ENCODE data around the gene GPR152.

The GPR152 gene

GRCh38 chr11:67423466-67423865, 29.1 kb downstream of the GPR152 start:
- DNase-seq (ENCODE audit: low read depth in 2 of 2), result no peak
- TF ChIP-seq CTCF (IDR thresholded peaks at IDR 0.05; ENCODE audit: low read depth, low read length), result no peak
- no peak overlapping the region for H3K4me3 ChIP-seq (replicated peaks in 1 of 2; ENCODE audit: low read depth in 2 of 2, low read length in 2 of 2)

- no peak for DNase-seq (ENCODE audit: low read depth in 2 of 2)
- H3K4me3 ChIP-seq (replicated peaks in 1 of 2; ENCODE audit: low read depth in 2 of 2, low read length in 2 of 2), result no peak overlapping the region
- no peak for TF ChIP-seq CTCF (IDR thresholded peaks at IDR 0.05; ENCODE audit: low read depth, low read length)
Observed at GRCh38 chr11:67422891-67423290, 29.6 kb downstream of the GPR152 start.

- no peak for DNase-seq (ENCODE audit: low read depth in 2 of 2)
- no peak for TF ChIP-seq CTCF (IDR thresholded peaks at IDR 0.05; ENCODE audit: low read depth, low read length)
- peak overlapping the region; percentile 17 to 24 for H3K4me3 ChIP-seq (replicated peaks in 1 of 2; ENCODE audit: low read depth in 2 of 2, low read length in 2 of 2)
Observed at GRCh38 chr11:67421430-67422031, 31.0 kb downstream of the GPR152 start.

GRCh38 chr11:67420646-67421429, 31.7 kb downstream of the GPR152 start:
- no peak for TF ChIP-seq CTCF (IDR thresholded peaks at IDR 0.05; ENCODE audit: low read depth, low read length)
- peak overlapping the region; percentile 21 to 49 for H3K4me3 ChIP-seq (replicated peaks in 1 of 2; ENCODE audit: low read depth in 2 of 2, low read length in 2 of 2)
- peak; percentile 88 to 94 for DNase-seq (ENCODE audit: low read depth in 2 of 2)

- no peak for TF ChIP-seq CTCF (IDR thresholded peaks at IDR 0.05; ENCODE audit: low read depth, low read length)
- H3K4me3 ChIP-seq (replicated peaks in 1 of 2; ENCODE audit: low read depth in 2 of 2, low read length in 2 of 2), result peak overlapping the region; percentile 21 to 49
- no peak for DNase-seq (ENCODE audit: low read depth in 2 of 2)
Observed at GRCh38 chr11:67420147-67420645, 32.3 kb downstream of the GPR152 start.

- DNase-seq (ENCODE audit: low read depth in 2 of 2), result no peak
- no peak overlapping the region for H3K4me3 ChIP-seq (replicated peaks in 1 of 2; ENCODE audit: low read depth in 2 of 2, low read length in 2 of 2)
- no peak for TF ChIP-seq CTCF (IDR thresholded peaks at IDR 0.05; ENCODE audit: low read depth, low read length)
Observed at GRCh38 chr11:67419325-67420049, 33.0 kb downstream of the GPR152 start.
